K562 (cell line): ENCODE data around the gene TFAP2E. TPM values are rescaled to one million over a fixed set of nuclear protein-coding genes. Genes with fewer than 3 reads are reported as not detected.

Experiments
- ARID1B ChIP-seq: fragments of 450-650 bp; IDR thresholded peaks from 2 replicates; pipeline ENCODE4 v1.6.1; 2016; ENCODE audit warnings: antibody characterized with exemption, mild to moderate bottlenecking, inconsistent platforms
- ASH1L ChIP-seq: fragments of 450-650 bp; IDR thresholded peaks from 2 replicates; pipeline ENCODE4 v1.6.1; 2018; ENCODE audit warnings: borderline replicate concordance, mild to moderate bottlenecking, low read depth; ENCODE audit not compliant: partially characterized antibody
- CBFA2T2 ChIP-seq: fragments of 450-650 bp; conservative IDR thresholded peaks from 2 replicates; pipeline ENCODE4 v1.6.1; 2017; ENCODE audit warnings: mild to moderate bottlenecking
- CBX3 ChIP-seq, 2 experiments: IDR thresholded peaks; 1 replicate in 1 of 2; 2 replicates in 1 of 2; pipeline ENCODE4 v1.6.1; 2012; ENCODE audit warnings: inconsistent platforms in 2 of 2, low read length in 2 of 2, borderline replicate concordance in 1 of 2, control low read depth in 1 of 2
- DPF2 ChIP-seq: fragments of 450-650 bp; IDR thresholded peaks from 2 replicates; pipeline ENCODE4 v1.6.1; 2016
- FOSL1 ChIP-seq: fragments of 200-800 bp; sonication (Bioruptor generic); conservative IDR thresholded peaks from 2 replicates; pipeline ENCODE4 v1.6.1; 2016; ENCODE audit warnings: missing genetic modification characterization, missing compliant biosample characterization
- HBP1 ChIP-seq: fragments of 450-650 bp; formaldehyde crosslinking; IDR thresholded peaks from 2 replicates; pipeline ENCODE4 v1.4.0; 2022; ENCODE audit warnings: missing genetic modification characterization
- MEF2D ChIP-seq: conservative IDR thresholded peaks from 2 replicates; pipeline ENCODE4 v1.6.1; 2016; ENCODE audit warnings: low read depth, missing genetic modification characterization, missing compliant biosample characterization
- MTA1 ChIP-seq: fragments of 450-650 bp; IDR thresholded peaks from 2 replicates; pipeline ENCODE4 v1.6.1; 2017; ENCODE audit warnings: borderline replicate concordance
- NR2C1 ChIP-seq, 2 experiments: fragments of 450-650 bp; IDR thresholded peaks; 2 replicates each; pipeline ENCODE4 v1.6.1; 2017; ENCODE audit warnings: mild to moderate bottlenecking in 2 of 2, antibody characterized with exemption in 1 of 2, inconsistent platforms in 1 of 2, missing compliant biosample characterization in 1 of 2, missing genetic modification characterization in 1 of 2
- NUFIP1 ChIP-seq: fragments of 450-650 bp; IDR thresholded peaks from 2 replicates; pipeline ENCODE4 v1.6.1; 2018; ENCODE audit not compliant: partially characterized antibody
- RNF2 ChIP-seq: sonication (generic); IDR thresholded peaks from 2 replicates; pipeline ENCODE4 v1.6.1; 2016
- RNF219 ChIP-seq: fragments of 250-450 bp; sonication (Bioruptor Pico); IDR thresholded peaks from 2 replicates; pipeline ENCODE4 v1.5.0; 2022; ENCODE audit warnings: mild to moderate bottlenecking
- SMARCE1 ChIP-seq: fragments of 450-650 bp; IDR thresholded peaks from 2 replicates; pipeline ENCODE4 v1.7.1; 2016; ENCODE audit warnings: mild to moderate bottlenecking
- SOX6 ChIP-seq: fragments of 450-650 bp; IDR thresholded peaks from 2 replicates; pipeline ENCODE4 v1.6.1; 2014; ENCODE audit warnings: mild to moderate bottlenecking
- TAF9B ChIP-seq: fragments of 450-650 bp; IDR thresholded peaks from 2 replicates; pipeline ENCODE4 v1.6.1; 2018; ENCODE audit warnings: mild to moderate bottlenecking; ENCODE audit not compliant: partially characterized antibody
- TEAD1 ChIP-seq, 2 experiments: fragments of 450-650 bp in 1 of 2; sonication (generic) in 1 of 2; formaldehyde crosslinking; IDR thresholded peaks; 2 replicates each; pipeline versions ENCODE4 v1.4.0 to v1.8.0; 2020 to 2022; ENCODE audit warnings: mild to moderate bottlenecking in 2 of 2, missing genetic modification reagents in 1 of 2
- TFAM ChIP-seq: fragments of 250-450 bp; sonication (Bioruptor Pico); conservative IDR thresholded peaks from 2 replicates; pipeline ENCODE4 v1.5.0; 2021; ENCODE audit warnings: mild to moderate bottlenecking, moderate library complexity
- U2AF2 ChIP-seq: fragments of 200-400 bp; formaldehyde crosslinking; optimal IDR thresholded peaks from 2 replicates; pipeline ENCODE3; 2017; ENCODE audit warnings: low read depth, mild to moderate bottlenecking, low read length
- ZNF583 ChIP-seq: fragments of 250-450 bp; sonication (Bioruptor Pico); IDR thresholded peaks from 2 replicates; pipeline ENCODE4 v1.4.0; 2020
- polyA plus RNA-seq, 8 experiments: library from polyadenylated mRNA; depleted of rRNA in 4 of 8; stranded (reverse) in 5 of 8; unstranded in 3 of 8; fragments of >200 nt; fragmentation: Nextera tagmentation in 2 of 8; fragmentation: Illumina TruSeq in 1 of 8; extraction: Ambion mirVana in 2 of 8; extraction: Trizol in 1 of 8; gene quantifications; 2 replicates each; pipeline versions ENCODE4 v1.2.1 to v1.2.3, GENCODE V29; 2011 to 2014; ENCODE audit warnings: inconsistent platforms in 1 of 8, missing spikeins in 1 of 8
- total RNA-seq, 7 experiments: library from RNA; depleted of rRNA in 6 of 7; stranded (reverse); fragments of >200 nt in 6 of 7; fragmentation: Illumina TruSeq in 2 of 7; extraction: Trizol in 2 of 7; gene quantifications; 2 replicates each; pipeline versions ENCODE4 v1.2.1 to v1.2.3, GENCODE V29; 2011 to 2021; ENCODE audit warnings: low replicate concordance in 1 of 7
- TF ChIP-seq, protein P1 (sequence below), 2 experiments: IDR thresholded peaks in 1 of 2; conservative IDR thresholded peaks in 1 of 2; 2 replicates each; pipeline ENCODE4 v1.6.1; 2016; ENCODE audit warnings: low read depth in 2 of 2, mild to moderate bottlenecking in 1 of 2, missing compliant biosample characterization in 1 of 2, missing genetic modification characterization in 1 of 2, moderate library complexity in 1 of 2
- TF ChIP-seq, protein P2 (sequence below), 2 experiments: fragments of 450-650 bp in 1 of 2; sonication (generic) in 1 of 2; formaldehyde crosslinking in 1 of 2; IDR thresholded peaks in 1 of 2; conservative IDR thresholded peaks in 1 of 2; 2 replicates each; pipeline versions ENCODE4 v1.6.1 to v1.8.1; 2016 to 2023; ENCODE audit warnings: mild to moderate bottlenecking in 2 of 2, moderate library complexity in 2 of 2, inconsistent platforms in 1 of 2, missing genetic modification reagents in 1 of 2

Gene TFAP2E
- total and polyA plus RNA-seq, 9 of the 15 experiments (the other 6 are each of a cell fraction or from before 2014, with no cell fraction given), result 0.03 to 0.11 (median 0.07) TPM; not detected in 4

DNA sequence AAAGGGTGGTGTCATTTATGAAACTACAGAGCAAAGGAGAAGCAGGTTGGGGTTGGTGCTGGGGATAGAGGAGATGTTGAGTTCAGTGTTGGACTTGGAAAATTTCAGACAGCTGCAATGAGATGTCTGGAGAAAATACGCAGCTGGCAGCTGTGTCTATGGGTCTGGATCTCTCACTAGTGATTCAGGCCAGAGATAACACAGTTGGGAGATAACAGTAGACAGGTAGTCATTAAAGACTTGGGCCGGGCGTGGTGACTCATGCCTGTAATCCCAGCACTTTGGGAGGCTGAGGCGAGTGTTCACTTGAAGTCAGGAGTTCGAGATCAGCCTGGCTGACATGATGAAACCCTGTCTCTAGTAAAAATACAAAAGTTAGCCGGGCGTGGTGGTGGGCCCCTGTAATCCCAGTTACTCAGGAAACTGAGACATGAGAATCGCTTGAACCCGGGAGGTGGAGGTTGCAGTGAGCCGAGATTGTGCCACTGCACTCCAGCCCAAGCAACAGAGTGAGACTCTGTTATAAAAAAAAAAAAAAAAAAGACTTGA lies 2.5 kb upstream of the TFAP2E start (continued):
- TF ChIP-seq, protein P1, sequence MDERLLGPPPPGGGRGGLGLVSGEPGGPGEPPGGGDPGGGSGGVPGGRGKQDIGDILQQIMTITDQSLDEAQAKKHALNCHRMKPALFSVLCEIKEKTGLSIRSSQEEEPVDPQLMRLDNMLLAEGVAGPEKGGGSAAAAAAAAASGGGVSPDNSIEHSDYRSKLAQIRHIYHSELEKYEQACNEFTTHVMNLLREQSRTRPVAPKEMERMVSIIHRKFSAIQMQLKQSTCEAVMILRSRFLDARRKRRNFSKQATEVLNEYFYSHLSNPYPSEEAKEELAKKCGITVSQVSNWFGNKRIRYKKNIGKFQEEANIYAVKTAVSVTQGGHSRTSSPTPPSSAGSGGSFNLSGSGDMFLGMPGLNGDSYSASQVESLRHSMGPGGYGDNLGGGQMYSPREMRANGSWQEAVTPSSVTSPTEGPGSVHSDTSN (CRISPR knock-in tag; IDR thresholded peaks at IDR 0.05; ENCODE audit: low read depth), result no peak
- TF ChIP-seq, protein P1 (tag; conservative IDR thresholded peaks at IDR 0.05; ENCODE audit: low read depth), result no peak
- TF ChIP-seq ZNF583 (CRISPR knock-in tag) (no peak), MEF2D (tag) (no peak), SOX6 (peak; percentile 49; the same call in 1 of the 2 replicates), NUFIP1 (no peak), CBFA2T2 (peak; percentile 33; the same call in 1 of the 2 replicates), FOSL1 (tag) (peak; percentile 86), TEAD1 (CRISPR knock-in tag; IDR thresholded peaks at IDR 0.05) (no peak), U2AF2 (no peak), SMARCE1 (peak; percentile 71; the same call in 1 of the 2 replicates), ASH1L (no peak), MTA1 (0 out of 2 replicates have a peak, but pooled peaks have one; percentile 32), ARID1B (peak; percentile 70), CBX3 (IDR thresholded peaks at IDR 0.05; ENCODE audit: borderline replicate concordance in 1 of 2, low read length in 2 of 2) (no peak), TFAM (CRISPR knock-in tag) (no peak), TAF9B (no peak), HBP1 (CRISPR knock-in tag) (no peak), DPF2 (peak; percentile 77), NR2C1 (IDR thresholded peaks at IDR 0.05) (no peak), NR2C1 (tag; IDR thresholded peaks at IDR 0.05) (no peak), RNF2 (no peak), RNF219 (CRISPR knock-in tag) (no peak)
- TF ChIP-seq, protein P2, sequence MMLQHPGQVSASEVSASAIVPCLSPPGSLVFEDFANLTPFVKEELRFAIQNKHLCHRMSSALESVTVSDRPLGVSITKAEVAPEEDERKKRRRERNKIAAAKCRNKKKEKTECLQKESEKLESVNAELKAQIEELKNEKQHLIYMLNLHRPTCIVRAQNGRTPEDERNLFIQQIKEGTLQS (IDR thresholded peaks at IDR 0.05), result peak; percentile 87
- TF ChIP-seq, protein P2 (CRISPR knock-in tag; conservative IDR thresholded peaks at IDR 0.05), result no peak
